Cortex of kidney (tissue), 1 donor: ENCODE measurements around the gene CDC25B.
"Not testable (repeated sequence)": the region's sequence is repeated elsewhere in the genome, so short reads cannot be mapped to it uniquely, and the experiment has no call there.

Source experiments
- DNase-seq: peaks from one replicate; lab custom pipeline; 2025; lab: John Stamatoyannopoulos, UW

Gene CDC25B

GRCh38 chr20:3785240-3786125 lies 10.6 kb upstream of the CDC25B start:
- no peak for DNase-seq

DNA sequence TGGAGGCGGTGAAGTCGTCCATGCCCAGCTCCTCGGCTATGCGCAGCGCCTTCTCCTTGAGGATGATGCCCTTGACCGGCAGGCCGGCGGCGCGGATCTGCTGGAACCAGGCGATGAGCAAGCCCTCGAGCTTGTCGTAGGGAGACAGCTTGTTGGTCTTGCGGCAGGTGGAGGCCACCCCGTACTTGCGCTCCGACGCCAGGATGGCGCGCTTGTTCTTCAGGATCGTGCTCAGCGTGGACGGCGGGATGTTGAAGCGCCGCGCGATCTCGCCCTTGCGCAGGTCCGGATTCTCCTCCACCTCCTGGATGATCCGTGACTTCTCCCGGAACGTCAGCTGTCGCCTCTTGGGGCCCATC lies 10.0 kb upstream of the CDC25B start:
- DNase-seq: no peak

GRCh38 chr20:3786665-3787323 lies 9.3 kb upstream of the CDC25B start, which contains the start of gene CENPB:
Gene CENPB (minus strand): TSS chr20:3786740. CDS start chr20:3786483, 257 bp downstream.
- DNase-seq: no peak

DNA sequence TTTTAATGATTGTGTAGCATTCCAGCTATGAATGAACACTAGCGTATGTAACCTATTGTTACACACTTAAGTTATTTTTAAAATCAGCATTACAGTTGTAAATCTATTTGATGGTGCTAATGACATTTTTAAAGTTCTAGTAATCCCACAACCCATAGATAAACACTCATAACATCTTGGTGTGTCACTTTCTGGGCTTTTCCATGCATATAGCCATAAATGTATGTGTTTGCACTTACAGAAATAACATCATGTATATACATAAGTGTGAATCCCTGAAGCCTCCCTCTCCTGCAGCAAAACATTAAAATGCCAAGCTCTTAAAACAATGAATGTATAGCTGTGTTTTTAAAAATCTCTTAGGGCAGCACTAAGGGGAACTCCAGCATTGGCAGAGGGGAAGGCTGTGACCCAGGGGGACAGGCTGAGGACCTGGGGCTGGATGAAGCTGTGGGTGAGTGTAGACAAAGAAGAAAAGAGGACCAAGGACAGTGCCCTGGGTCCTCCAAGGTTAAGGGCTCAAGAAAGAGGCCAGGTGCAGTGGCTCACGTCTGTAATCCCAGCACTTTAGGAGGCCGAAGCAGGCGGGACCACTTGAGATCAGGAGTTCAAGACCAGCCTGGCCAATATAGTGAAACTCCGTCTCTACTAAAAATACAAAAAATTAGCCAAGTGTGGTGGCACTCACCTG lies 8.6 kb upstream of the CDC25B start:
- no peak for DNase-seq

GRCh38 chr20:3788685-3789155 lies 7.4 kb upstream of the CDC25B start:
- no peak for DNase-seq

- DNase-seq: not testable (repeated sequence)
These were observed 6.9 kb upstream of the CDC25B start for GRCh38 chr20:3789201-3789600.

- not testable (repeated sequence) for DNase-seq
These were observed 1.9 kb upstream of the CDC25B start for GRCh38 chr20:3794168-3794567.

DNA sequence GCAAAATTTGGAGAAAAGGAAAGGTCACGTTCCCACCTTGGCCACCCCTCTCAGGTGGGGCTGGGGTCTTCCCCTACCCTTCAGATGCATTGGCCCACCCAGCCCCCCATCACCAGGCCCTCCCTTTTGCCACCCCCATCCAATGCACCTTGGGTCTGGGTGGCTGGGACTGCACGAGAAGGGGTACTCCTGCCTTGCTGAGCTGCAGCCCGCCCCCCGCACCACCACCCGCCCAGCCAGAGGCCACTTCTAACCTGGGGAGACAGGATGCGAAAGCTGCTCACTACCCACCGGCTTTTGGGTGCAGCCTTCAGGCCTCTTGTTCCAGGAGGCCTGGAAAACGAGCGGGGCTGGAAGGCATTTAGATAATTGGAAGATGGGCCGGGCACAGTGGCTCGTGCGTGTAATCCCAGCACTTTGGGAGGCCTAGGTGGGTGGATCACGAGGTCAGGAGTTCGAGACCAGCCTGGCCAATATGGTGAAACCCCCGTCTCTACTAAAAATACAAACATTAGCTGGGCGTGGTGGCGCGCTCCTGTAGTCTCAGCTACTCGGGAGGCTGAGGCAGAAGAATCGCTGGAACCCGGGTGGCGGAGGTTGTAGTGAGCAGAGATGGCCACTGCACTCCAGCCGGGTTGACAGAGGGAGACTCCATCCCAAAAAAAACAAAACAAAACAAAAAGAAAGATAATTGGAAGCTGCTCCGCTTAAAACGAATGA lies 1.2 kb upstream of the CDC25B start:
- DNase-seq: no peak

GRCh38 chr20:3796477-3797225 lies 541 bp downstream of the CDC25B start:
- DNase-seq: no peak

DNA sequence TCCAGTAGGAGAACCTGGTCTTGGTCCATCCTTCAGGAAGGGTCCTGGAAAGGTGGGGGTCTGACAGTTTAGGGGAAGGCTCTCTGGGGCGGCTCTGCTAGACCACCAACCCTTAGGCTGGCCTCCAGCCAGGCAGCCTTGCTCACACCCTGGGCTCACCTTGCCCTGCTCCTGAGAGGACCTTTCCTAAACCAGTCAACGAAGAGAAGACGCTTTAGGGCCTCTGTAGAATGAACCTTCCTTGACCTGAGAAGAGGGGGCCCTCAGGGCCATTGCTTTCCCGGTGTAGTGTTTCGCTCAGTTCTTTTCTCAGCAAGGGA lies 1.1 kb downstream of the CDC25B start:
- no peak for DNase-seq

DNA sequence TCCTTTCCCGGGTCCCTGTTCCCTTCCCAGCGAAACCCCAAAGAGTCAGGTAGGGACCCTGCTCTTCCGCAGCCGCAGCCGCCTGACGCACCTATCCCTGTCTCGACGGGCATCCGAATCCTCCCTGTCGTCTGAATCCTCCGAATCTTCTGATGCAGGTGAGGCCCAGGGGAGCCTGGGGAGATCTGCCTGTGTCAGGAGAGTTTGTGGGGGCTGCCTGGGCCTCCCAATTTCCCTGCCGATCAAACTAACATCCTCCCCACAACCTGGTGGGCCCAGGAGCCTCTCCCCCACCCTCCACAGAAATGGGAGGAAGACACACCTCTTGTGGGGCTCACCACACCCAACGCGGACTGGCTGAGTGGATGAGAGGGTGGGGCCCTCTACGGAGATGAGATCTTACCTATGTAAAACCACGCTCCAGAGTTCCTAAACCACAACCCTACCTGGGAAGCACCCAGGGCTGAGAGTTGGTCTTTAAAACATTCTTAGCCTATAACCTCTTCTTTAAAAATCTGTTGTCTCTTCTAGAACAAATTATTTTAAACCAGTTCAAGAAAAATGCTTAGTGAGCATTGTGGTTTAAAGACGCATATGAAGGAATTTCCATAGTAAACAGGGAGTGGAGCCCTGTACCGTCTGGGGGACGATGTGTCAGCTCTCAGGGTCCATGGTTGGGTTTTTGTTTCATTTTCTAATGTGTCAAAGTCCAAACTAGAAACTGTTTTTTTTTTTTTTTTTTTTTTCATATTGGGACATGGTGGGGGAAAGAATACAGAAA lies 1.7 kb downstream of the CDC25B start:
- DNase-seq: no peak

GRCh38 chr20:3798373-3798768 lies 2.3 kb downstream of the CDC25B start:
- no peak for DNase-seq

GRCh38 chr20:3798908-3799248 lies 2.8 kb downstream of the CDC25B start:
- DNase-seq: no peak

DNA sequence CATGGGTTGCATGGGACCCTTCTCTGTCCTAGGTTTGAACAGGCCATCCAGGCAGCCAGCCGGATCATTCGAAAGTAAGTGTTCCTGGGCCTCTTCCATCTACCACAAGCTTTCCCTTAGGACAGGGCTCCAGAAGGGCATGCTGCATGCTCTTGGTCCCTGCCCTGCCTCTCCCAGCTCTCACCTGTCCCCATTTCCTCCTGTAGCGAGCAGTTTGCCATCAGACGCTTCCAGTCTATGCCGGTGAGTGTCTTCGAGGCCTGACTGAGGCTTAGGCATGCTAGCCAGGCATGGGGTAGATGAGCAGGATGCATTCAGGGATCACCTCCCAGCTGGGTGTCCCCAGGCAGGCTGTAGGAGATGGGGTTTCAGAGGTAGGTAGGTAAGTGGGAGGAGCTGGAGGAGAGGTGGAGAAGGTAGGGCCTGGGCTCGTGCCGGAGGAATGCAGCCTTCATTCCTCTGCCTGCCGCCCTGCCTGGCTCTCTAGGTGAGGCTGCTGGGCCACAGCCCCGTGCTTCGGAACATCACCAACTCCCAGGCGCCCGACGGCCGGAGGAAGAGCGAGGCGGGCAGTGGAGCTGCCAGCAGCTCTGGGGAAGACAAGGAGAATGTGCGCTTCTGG lies 4.3 kb downstream of the CDC25B start:
- no peak for DNase-seq

DNA sequence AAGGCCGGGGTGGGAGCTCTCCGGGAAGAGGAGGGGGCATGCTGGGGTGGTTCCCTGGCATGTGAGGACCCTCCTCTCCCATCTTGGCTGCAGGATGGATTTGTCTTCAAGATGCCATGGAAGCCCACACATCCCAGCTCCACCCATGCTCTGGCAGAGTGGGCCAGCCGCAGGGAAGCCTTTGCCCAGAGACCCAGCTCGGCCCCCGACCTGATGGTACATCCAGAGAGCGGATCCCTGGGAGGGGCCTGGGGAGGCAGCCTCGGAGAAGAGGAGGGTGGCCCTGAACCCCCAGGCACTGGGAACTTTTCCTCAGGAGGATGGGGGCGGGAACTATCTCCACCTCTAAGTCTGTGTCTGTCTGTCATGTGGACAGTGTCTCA lies 4.8 kb downstream of the CDC25B start:
- no peak for DNase-seq

- no peak for DNase-seq
These were observed 5.2 kb downstream of the CDC25B start for GRCh38 chr20:3801299-3801698.

- no peak for DNase-seq
These were observed 5.7 kb downstream of the CDC25B start for GRCh38 chr20:3801846-3802245.

GRCh38 chr20:3802524-3803239 lies 6.6 kb downstream of the CDC25B start:
- no peak for DNase-seq

- no peak for DNase-seq
These were observed 7.2 kb downstream of the CDC25B start for GRCh38 chr20:3803289-3803688.

- DNase-seq: no peak
These were observed 7.7 kb downstream of the CDC25B start for GRCh38 chr20:3803854-3804253.
